ENCODE measurements around the gene EXD3.

EXD3 gene

GRCh38 chr9:137409515-137409914 lies 13.4 kb downstream of the EXD3 start:
- DNase-seq, result no peak

GRCh38 chr9:137408651-137409405 lies 14.1 kb downstream of the EXD3 start:
- no peak for DNase-seq

- peak; percentile 29 for DNase-seq
These were observed 15.2 kb downstream of the EXD3 start for GRCh38 chr9:137407590-137408300.

- DNase-seq, result peak; percentile 65
These were observed 15.9 kb downstream of the EXD3 start for GRCh38 chr9:137406876-137407589.

- DNase-seq, result no peak
These were observed 16.7 kb downstream of the EXD3 start for GRCh38 chr9:137406085-137406760.

GRCh38 chr9:137405677-137406081 lies 17.3 kb downstream of the EXD3 start:
- DNase-seq, result no peak

GRCh38 chr9:137404961-137405567 lies 17.9 kb downstream of the EXD3 start:
- DNase-seq, result no peak

GRCh38 chr9:137403269-137403668 lies 19.7 kb downstream of the EXD3 start:
- DNase-seq, result no peak

- DNase-seq, result no peak
These were observed 20.2 kb downstream of the EXD3 start for GRCh38 chr9:137402746-137403145.

GRCh38 chr9:137398561-137399468 lies 24.1 kb downstream of the EXD3 start:
- DNase-seq, result no peak

- DNase-seq, result no peak
These were observed 25.1 kb downstream of the EXD3 start for GRCh38 chr9:137397675-137398423.

- no peak for DNase-seq
These were observed 26.2 kb downstream of the EXD3 start for GRCh38 chr9:137396634-137397367.

GRCh38 chr9:137396227-137396626 lies 26.7 kb downstream of the EXD3 start:
- no peak for DNase-seq

- no peak for DNase-seq
These were observed 27.3 kb downstream of the EXD3 start for GRCh38 chr9:137395666-137396010.

- no peak for DNase-seq
These were observed 27.9 kb downstream of the EXD3 start for GRCh38 chr9:137394866-137395665.

GRCh38 chr9:137393176-137394150 lies 29.5 kb downstream of the EXD3 start:
- DNase-seq, result no peak

GRCh38 chr9:137392232-137393007 lies 30.5 kb downstream of the EXD3 start:
- no peak for DNase-seq

Measured in NCI-H82 (cell line).